ENCODE data around the gene FMN2.

DNA sequence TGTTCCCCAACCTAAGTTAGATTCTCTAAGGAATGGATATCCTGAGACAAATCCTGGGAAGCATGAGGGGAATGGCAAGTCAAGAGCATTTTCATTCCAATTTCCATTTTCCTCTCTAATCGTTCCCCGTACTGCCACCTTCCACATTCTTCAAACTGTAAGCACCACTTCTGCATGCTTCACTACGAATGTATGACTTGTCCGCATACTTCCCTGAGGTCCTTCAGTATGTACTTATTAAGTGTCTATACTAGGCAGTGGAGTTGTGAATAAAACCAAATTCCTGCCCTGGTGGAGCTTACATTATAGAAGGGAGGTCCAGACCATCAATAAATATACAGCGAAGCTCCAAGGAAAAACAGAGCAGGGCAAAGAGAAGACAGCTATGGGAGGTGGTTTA, 365.5 kb downstream of the FMN2 start:
- TF ChIP-seq, protein P1, sequence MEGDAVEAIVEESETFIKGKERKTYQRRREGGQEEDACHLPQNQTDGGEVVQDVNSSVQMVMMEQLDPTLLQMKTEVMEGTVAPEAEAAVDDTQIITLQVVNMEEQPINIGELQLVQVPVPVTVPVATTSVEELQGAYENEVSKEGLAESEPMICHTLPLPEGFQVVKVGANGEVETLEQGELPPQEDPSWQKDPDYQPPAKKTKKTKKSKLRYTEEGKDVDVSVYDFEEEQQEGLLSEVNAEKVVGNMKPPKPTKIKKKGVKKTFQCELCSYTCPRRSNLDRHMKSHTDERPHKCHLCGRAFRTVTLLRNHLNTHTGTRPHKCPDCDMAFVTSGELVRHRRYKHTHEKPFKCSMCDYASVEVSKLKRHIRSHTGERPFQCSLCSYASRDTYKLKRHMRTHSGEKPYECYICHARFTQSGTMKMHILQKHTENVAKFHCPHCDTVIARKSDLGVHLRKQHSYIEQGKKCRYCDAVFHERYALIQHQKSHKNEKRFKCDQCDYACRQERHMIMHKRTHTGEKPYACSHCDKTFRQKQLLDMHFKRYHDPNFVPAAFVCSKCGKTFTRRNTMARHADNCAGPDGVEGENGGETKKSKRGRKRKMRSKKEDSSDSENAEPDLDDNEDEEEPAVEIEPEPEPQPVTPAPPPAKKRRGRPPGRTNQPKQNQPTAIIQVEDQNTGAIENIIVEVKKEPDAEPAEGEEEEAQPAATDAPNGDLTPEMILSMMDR (conservative IDR thresholded peaks at IDR 0.05): no peak
- TF ChIP-seq ZFX (IDR thresholded peaks at IDR 0.05): no peak
